BE2C (cell line): Measurements from ENCODE around the gene DPT.

Experiments used
- DNase-seq: peaks from one replicate; pipeline ENCODE4 v3.0.0-alpha.2; 2020
- H3K27me3 ChIP-seq: fragments of 250-450 bp; sonication (Bioruptor Pico); 2 replicates; pipeline ENCODE4 v1.5.1; 2020; ENCODE audit warnings: mild to moderate bottlenecking
- H3K36me3 ChIP-seq: fragments of 250-450 bp; sonication (Bioruptor Pico); 2 replicates; pipeline ENCODE4 v1.5.1; 2020; ENCODE audit warnings: mild to moderate bottlenecking
- H3K4me1 ChIP-seq: fragments of 250-450 bp; sonication (Bioruptor Pico); 2 replicates; pipeline ENCODE4 v1.5.1; 2020
- H3K4me3 ChIP-seq: 2 replicates; pipeline ENCODE4 v1.5.1; 2011; ENCODE audit warnings: low read depth, low read length
- H3K9me3 ChIP-seq: fragments of 250-450 bp; sonication (Bioruptor Pico); 2 replicates; pipeline ENCODE4 v1.5.1; 2020
- TF ChIP-seq, protein P1 (sequence below): IDR thresholded peaks from 2 replicates; pipeline ENCODE4 v1.5.1; 2012; ENCODE audit warnings: mild to moderate bottlenecking, low read depth, low read length

Gene DPT

DNA sequence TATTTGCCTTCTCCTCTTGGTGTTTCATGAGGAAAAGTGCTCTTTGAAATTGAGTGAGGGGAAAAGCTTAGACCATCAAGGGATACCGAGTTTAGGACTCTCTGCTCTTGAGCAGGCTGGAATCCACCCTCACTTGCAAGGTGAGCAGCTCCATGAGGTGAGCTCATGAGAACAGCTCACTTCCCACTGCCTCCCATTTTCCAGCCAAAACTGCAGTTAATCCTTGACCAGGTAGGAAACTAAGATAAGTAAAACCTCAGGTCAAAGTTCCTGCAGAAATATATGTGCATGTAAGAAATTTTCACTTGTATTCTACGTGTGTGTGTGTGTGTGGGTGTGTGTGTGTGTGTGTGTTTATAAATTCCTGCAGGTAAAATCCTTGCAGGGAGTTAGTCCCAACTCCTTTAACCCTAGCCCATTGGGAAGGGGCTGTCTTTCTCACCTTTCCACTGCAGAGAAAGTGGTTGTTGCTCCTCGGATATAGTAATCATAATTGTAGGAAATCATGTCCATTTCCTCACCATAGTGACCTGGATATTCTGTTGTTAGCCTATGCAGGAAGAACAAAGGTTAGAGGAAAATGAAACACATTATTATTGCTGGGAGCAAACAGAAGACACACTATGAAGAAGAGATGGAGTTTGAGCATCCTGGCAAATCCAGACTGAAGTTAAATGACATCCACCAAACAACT, 28.3 kb downstream of the DPT start:
- DNase-seq = no peak
- Histone ChIP-seq H3K9me3 (no peaks in the 10 kb centered on the region), H3K4me1 (peaks cover 21% of the 10 kb centered on the region)

DNA sequence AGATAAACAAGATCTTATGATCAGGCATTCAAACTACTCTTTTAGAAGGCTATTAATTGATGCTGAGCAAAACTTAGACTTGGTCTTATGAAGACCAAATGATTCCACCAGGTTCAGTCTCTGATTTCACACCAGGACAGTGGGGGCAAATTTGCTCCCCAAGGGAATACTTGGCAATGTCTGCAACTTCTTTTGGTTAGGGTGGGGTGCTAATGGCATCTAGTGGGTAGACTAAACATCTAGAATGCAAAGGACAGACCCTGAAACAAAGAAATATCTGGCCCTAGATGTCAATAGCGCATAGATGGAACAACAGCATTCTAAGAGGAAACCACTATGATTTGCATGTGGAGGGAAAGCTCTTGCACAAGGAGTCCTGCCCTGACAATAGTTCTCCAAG, 30.6 kb downstream of the DPT start:
- Histone ChIP-seq H3K4me3 (no peak overlapping the region), H3K27me3 (no peaks in the 10 kb centered on the region), H3K9me3 (no peaks in the 10 kb centered on the region), H3K4me1 (peaks cover 22% of the 10 kb centered on the region), H3K36me3 (no peaks in the 10 kb centered on the region)
- no peak for DNase-seq
- TF ChIP-seq, protein P1, sequence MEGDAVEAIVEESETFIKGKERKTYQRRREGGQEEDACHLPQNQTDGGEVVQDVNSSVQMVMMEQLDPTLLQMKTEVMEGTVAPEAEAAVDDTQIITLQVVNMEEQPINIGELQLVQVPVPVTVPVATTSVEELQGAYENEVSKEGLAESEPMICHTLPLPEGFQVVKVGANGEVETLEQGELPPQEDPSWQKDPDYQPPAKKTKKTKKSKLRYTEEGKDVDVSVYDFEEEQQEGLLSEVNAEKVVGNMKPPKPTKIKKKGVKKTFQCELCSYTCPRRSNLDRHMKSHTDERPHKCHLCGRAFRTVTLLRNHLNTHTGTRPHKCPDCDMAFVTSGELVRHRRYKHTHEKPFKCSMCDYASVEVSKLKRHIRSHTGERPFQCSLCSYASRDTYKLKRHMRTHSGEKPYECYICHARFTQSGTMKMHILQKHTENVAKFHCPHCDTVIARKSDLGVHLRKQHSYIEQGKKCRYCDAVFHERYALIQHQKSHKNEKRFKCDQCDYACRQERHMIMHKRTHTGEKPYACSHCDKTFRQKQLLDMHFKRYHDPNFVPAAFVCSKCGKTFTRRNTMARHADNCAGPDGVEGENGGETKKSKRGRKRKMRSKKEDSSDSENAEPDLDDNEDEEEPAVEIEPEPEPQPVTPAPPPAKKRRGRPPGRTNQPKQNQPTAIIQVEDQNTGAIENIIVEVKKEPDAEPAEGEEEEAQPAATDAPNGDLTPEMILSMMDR = no peak

More for the DNA sequence above, 28.3 kb downstream of the DPT start:
- TF ChIP-seq, protein P1 = no peak
- H3K36me3 ChIP-seq = no peaks in the 10 kb centered on the region
- H3K27me3 ChIP-seq = no peaks in the 10 kb centered on the region
- no peak overlapping the region for H3K4me3 ChIP-seq

DNA sequence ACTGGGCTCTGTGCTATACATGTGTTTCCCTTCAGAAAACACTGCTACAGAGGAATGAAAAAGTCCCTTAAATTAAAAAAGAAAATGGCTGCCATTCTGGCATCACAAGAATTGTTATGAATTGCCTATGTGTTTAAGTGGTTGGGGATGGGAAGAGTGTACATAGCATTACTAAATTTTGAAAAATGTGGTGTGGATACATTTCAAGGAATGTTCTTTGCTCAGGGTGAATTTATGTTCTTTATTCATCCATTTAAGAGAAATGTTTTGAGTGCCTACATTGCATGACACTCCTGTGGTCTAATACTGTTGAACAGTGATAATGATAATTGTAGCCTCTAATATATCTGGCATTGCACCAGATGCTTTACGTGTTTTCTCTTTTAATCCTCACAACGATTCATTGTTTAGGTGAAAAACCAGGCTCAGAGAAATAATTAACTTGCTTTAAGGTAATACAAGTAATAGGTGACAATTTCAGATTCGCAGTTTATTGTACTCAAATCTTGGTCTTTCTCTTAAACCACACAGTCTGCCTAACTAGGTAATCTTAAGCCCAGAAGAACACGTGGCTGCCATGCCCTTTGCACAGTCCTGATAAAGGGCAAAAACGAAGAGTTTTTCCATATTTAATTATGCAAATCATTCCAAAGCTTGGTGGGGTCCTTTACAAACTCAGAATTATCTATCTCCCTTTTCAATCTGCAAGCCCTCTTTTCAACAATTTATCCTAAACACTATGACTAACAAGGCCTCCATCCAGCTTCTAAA, 31.5 kb downstream of the DPT start:
- Histone ChIP-seq H3K4me1 (peaks cover 29% of the 10 kb centered on the region), H3K36me3 (no peaks in the 10 kb centered on the region), H3K27me3 (no peaks in the 10 kb centered on the region), H3K9me3 (no peaks in the 10 kb centered on the region), H3K4me3 (no peak overlapping the region)
- no peak for DNase-seq
- TF ChIP-seq, protein P1 = no peak

DNA sequence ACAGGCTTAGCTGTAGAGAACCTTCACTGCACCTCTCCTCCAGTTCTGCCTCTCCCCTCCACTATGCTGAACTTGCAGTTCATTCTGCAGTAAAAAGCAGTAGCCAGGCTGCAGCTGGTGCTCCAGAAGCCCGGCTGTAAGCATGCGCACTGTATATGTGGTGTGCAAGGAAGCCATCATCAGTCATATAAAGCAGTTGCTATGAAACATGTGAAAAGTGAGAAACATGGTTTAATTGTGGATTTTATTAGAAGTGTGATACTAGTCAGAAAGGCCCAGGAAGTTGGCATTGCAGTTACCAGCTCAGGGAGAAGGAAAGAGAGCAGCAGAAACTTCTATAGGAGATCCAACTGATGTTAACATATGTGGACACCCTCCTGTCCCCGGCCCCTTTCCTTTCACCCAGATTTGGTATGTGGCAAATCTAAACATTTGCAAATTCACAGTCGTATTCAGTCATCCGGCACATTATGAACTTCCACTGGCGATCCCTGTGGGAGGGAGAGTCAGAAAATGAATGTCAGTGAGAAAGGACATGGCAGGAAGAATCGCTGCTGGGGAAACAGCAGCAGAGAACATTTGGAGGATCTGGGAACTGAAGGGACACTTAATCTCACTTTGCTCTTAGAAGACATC, 32.8 kb downstream of the DPT start:
- Histone ChIP-seq H3K9me3 (no peaks in the 10 kb centered on the region), H3K4me1 (peaks cover 38% of the 10 kb centered on the region), H3K27me3 (no peaks in the 10 kb centered on the region), H3K36me3 (no peaks in the 10 kb centered on the region), H3K4me3 (no peak overlapping the region)
- DNase-seq = no peak
- TF ChIP-seq, protein P1 = no peak

DNA sequence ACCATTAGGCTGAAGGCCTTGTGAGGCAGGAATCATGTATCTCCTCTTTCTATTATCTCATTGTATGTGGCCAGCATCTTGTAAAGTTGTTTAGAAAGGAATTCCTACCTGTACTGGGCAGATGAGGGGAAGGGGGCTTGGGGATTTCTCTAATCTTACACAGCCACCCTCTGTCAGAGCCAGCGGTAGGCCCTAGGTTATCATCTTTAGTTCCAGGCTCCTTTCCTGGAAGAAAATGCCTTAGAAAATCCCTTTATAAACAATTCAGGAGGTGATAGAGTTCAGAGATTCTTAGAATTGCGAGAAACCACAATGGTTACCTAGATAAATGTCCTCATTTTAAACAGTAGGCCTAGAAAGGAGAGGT, 35.2 kb downstream of the DPT start:
- H3K4me3 ChIP-seq = no peak overlapping the region
- no peaks in the 10 kb centered on the region for H3K27me3 ChIP-seq
- H3K36me3 ChIP-seq = no peaks in the 10 kb centered on the region
- peaks cover 53% of the 10 kb centered on the region for H3K4me1 ChIP-seq
- H3K9me3 ChIP-seq = no peaks in the 10 kb centered on the region
- DNase-seq = no peak
- TF ChIP-seq, protein P1 = no peak
